Activated T-cell treated with anti-CD3 and anti-CD28 coated beads for 1 hour (primary cell): Measurements from ENCODE around the gene PRPS1L1.

Experiments used
- DNase-seq: peaks from one replicate; pipeline ENCODE4 v3.0.0-alpha.2; 2020; ENCODE audit warnings: low read depth

PRPS1L1 gene

DNA sequence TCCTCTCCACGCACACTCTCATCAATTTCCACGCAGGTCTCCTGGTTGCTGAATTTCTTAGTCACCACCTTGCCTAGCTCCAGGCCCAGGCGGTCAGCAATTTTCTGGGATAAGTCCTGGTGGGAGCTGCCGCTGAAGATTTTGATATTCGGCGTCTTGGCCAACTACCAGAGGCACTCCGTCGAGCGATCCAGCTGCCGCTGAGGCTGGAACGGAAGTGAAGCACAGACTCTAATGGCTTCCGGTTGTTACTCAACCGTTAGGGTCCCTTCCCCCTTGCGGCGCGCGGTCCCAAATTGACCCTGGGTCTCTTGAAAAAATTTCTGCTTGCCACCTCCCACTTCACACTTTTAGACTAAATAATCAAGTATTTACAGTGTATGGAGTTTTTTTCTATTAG is at the start of gene PRPS1L1:
PRPS1L1 (minus strand) TSS at position 219 of the 400 bp plus-strand sequence.
- DNase-seq, result no peak

DNA sequence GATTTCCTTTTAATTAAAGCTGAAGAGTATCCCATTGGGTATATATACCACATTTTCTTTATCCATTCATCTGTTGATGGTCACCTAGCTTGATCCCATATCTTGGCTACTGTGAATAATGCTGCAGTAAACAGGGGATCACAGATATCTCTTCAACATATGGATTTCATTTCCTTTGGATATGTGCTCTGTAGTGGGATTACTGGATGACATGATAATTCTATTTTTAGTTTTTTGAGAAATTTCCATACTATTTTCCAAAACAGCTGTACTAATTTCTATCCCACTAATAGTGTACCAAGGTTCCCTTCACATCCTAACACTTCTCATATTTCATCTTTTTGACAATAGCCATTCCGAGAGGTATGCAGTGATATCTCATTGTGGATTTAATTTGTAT is 48.8 kb upstream of the PRPS1L1 start:
- no peak for DNase-seq

DNA sequence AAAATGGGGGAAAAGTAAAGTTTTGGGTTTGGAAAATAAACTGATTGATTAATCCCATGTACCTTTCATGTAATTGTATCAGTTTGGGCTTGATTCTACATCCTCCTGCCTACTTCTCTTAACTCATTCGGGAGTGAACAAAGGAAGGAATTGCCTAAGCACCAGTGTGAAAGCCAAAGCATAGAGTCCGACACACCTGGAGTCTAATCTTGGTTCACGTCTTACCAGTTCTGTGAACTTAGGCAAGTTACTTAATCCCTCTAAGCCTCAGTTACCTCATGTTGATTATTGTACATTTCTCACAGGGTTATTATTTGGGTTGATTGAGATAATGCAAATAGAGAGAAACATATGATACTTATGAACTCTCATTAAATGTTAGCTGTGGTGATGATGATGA is 41.1 kb upstream of the PRPS1L1 start:
- DNase-seq, result no peak

DNA sequence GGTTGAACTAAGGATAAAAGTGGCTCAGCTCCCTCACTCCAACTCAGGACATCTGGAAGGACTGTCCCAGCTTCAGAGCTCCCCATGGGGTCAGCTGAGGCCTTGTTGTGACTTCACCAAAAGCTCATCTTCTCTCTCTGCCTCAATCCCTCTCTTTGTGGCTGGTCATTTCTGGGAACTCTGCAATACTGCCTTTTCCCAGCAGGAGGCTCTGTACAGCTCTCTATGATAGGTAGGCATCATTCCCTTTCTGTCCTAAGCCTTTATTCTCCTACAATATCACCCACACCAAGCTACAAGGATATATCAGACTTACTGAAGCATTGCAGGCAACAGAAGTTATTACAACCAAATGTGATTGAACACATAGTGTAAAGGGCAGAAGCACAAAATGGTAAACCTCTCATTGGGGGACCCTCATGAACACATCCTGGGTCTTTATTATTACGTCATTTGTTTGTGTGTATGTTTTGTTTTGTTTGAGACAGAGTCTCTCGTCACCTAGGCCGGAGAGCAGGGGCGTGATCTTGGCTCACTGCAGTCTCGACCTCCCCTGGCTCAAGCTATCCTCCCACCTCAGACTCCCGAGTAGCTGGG is 36.7 kb upstream of the PRPS1L1 start:
- DNase-seq, result no peak

DNA sequence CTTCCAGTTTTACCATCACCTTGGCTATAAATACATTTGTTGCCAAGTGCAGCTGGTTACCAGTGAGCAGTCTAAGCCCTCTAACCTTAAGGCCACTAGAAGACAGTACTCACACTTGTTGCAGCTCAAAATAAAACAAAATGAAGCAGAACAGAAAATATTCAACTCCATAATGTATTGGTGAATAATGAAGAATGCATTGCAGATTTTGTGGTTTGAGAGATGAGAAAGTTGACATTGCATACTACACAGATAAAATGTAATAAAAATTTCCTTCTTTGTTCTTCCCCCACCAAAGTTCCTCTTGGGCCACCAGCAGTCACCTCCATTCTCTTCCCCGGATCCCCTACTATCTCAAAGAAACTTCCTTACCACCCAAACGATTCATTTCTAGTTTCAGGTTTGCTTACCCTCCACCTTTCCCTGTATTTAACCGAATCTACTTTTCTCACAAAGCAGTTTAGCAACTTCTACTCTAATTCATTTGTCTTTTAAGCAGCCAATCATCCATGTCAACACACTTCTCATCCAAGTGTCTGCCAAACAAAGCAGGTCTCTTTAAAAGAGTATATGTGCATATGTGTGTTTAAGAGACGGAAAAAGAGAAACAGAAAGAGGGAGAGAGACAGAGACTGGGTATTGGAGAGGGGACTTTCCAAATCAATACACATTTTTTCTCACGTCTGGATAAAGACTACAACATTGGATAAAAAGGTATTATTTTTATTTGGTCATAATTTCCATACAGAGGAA is 35.7 kb upstream of the PRPS1L1 start:
- DNase-seq, result no peak

DNA sequence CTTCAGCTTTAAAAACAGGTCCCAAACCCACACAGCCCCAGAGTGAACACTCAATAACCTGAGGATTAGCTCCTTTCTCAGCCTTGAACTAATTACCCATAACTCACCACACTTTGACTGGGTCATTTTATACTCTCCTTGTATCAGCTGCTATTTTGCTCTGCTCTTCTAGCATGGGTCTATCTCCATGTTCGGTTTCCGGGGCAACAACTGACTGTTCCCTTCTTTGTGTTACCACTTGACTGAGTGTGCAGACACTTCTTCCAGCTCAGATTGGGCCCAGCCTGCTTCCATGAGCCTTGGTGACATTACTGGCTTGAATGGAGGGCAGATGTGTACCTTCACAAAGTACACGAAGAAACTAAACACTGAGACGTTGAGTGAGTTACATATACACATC is 31.5 kb upstream of the PRPS1L1 start:
- no peak for DNase-seq

DNA sequence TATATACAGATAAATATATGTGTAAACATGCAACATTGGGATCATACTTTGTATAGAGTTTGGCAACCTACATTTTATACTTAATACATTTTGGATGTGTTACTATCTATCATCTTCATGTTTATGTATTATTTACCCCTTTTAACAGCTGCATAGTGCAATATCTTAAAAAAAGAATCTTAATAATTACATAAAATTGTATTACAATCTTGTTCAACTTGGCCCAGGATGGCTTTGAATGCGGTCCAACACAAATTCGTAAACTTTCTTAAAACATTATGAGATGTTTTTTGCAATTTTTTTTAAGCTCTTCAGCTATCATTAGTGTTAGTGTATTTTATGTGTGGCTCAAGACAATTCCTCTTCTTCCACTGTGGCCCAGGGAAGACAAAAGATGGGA is 26.3 kb upstream of the PRPS1L1 start:
- DNase-seq, result no peak

DNA sequence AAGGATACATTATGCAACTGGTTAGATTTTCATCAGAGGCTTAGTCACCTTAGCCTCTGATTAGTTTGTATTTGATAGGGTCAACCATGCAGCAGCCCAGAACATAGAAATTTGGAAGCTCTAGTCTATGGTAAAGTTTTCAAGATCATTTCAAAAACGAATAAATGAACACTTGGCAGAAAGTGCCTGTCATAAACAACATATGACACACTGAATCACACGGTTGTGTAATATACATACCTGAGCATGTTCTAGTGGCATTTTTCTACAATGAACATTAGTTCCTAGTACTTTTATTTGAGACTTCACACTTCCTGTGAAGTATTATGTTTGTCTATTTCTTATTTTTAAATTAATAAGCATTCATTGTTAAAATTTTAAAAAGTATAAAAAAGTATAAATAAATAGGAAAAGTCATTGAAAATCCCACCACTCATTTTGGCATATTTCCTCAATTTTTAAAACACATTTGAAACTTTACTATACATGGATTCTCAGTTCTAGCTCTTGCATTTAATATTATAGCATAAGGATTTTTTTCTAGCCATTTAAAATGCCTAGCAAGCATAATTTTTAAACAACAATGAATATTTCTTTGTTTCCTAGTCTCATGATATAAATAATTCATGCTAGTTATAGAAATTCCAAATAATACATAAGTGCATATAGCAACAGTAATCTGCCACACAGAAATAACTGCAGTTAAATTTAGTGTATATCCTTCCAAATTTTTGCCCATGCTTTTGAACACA is 25.7 kb upstream of the PRPS1L1 start:
- DNase-seq, result no peak

DNA sequence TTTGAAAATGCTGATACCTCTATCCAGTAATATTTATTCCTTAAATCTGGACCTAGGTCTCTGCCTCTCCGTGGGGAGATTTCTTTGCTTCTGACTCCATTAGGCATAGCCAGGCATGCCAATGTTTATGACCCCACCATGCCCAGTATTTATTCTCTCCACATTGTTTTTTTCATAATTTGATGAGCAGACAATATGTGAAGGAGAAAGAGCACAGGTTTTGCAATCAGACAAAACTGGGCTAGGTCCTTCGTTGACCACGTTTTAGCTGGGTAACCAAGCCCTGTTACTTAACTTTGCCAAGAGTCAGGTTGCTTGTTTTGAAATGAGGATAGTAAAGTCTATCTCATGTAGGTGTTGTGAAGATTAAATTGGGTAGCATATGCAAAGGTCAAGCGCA is 21.6 kb upstream of the PRPS1L1 start:
- no peak for DNase-seq

DNA sequence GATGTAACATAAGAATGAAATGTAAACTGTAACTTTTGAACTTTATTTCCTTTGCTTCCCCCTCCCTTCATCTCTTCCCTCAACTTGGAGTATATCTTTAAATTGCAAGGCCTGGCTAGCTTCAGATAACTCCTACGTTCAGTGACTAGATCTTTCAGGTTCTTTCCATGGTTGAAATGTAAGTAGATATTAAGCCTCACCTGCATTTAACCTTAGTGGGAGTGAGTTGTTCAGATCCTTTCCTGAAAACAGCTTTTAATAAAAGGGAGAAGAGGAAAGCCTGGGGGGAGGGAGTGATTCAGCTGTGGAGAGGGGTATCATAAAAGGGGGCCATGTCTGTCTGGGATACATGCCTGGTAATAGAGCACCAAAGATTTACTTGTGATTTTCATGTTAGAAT is 19.0 kb upstream of the PRPS1L1 start:
- DNase-seq, result no peak

DNA sequence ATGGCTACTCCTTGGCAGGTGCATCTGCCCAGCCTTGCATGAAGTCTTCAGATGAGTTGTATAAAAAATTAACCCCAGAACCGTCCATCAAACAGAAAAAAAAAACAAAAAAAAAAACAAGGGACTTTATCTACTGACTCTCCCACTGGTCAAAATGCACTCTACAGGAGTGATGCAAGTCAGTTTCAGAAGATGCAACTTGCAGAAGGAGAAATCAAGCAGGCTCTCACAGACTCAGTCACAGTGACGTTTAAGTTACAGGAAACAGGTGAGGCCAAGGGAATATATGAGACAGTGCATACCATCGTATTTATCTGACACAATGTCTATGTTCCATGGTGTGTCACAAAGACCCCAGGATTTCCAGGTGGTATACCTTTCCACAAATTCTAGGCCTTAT is 17.5 kb upstream of the PRPS1L1 start:
- no peak for DNase-seq

DNA sequence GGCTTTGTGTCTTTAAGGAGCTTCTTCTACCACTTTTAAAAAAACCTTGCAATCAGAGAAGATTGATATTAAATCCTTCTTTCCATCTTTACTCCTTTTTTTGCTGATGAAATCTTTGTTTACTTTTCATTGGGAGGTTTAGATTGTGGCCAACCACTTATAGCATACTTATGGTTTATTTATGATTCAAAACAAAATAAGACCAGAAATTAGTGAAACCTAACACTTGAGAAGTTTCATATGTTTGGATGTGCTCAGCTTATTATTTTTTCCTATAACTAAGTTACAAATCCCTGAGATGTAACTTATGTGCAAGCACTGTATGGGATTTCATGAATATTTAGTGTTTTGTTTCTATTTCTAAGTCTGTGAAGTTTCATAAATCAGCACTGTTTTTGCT is 13.5 kb upstream of the PRPS1L1 start:
- DNase-seq, result no peak

DNA sequence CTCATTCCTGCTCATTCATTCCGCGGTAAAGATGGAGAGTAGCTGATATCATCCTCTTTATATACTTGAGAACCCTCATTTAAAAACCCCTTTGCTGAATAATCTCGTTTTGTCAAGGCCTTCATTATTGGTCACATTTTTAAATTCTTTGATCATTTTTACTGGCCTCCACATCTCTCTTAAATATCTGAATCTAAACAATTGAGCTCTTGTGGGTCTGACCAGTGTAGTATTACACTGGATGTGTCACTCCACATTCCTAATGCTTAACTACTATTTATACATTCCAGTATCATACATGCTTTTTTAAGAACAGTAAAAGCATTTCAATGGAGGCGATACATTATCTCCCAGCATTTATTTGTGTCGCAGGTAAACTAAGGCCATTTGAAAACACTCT is 12.6 kb upstream of the PRPS1L1 start:
- no peak for DNase-seq

DNA sequence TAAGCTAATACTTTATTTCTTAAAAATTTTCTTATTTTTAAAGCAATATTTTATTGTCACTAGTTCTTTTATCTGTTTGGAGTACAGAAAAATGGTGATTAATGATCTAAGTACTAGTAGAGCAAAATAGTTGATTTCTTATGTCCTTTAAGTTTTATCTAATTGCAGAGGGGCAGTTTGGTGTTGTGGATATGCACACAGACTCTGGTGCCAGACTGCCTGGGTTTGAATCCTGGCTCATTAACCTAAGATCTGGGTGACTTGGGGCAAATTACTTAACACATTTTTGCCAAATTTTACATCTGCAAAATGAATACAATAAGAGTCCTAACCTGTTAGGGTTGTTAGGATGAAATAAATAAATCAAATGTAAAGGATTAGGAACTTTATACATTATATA is 10.7 kb upstream of the PRPS1L1 start:
- DNase-seq, result no peak

DNA sequence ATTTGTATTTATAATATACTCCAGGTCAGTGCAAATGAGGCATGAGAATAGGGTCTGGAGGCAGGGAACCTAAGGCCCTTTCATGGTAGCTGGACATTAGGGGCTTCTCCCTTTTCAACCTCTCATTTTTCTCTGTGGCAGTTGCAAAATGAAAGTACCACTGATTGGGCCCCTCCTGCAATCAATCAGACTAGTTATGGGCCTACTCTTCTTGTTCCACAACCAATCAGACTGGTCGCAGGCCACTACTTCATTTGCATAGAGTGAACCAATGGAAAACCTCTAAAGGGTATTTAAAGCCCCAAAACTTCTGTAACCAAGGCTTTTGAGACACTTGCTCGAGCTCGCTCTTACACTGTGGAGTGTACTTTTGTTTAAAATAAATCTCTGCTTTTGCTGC is 10.0 kb upstream of the PRPS1L1 start:
- DNase-seq, result no peak

DNA sequence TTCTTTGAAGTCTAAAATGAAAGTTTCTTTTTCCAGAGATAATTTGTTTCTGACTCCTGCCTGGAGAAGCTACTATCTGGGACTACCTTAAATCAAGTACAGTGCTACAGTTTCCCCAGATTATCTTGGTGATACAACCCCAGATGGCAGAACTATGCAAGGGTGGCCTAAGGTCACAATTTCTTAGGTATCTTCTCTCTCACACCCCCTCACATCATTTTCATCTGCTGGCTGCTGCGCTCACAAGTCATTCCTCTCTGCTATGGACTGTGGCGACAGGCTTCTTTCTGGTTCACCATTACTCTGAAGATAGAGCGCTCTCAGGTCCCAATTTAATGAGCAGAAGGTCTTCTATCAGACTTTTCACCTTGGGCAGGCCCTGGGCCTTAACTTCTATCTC is 9.1 kb upstream of the PRPS1L1 start:
- DNase-seq, result no peak

DNA sequence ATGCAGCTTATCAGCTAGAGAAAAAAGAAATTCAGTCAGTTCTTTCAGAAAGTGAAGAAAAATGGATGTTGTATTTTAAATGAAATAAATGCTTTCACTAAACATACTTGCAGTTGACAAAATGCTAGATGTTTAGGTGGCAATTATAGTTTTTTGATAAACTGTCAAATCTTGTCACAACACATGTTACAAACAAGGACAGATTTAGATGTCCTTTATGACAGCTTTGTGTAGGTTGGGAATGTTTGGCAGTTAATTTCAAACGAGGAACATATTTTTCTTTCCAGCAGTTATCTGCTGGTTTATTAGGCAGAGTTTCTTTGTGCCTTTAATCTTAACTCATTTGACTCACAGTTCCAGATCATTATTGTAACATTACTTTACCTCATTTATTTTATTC is 3.1 kb upstream of the PRPS1L1 start:
- no peak for DNase-seq

DNA sequence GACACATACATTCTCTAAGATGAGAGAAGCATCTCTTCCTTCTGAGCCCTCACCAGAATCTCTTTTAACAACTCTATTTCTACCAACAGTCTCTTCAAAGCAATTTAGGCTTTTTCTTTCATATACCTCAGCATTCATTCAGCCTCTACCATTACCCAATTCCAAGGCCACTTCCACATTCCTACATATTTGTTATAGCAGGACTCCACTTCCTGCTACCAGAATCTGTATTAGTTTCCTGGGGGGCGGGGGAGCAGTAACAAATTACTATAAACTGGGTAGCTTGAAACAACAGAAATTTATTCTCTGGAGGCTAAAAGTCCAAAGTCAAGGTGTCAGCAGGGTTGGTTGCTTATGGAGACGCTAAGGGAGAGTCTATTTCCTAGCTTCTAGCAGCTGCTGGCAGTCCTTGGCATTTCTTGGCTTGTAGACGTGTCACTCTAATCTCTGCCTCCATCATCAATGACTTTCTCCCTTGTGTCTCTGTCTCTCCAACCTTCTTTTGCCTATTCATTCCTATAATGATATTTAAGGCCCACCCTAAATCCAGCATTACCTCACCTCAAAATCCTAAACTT is 7.4 kb downstream of the PRPS1L1 start:
- no peak for DNase-seq

DNA sequence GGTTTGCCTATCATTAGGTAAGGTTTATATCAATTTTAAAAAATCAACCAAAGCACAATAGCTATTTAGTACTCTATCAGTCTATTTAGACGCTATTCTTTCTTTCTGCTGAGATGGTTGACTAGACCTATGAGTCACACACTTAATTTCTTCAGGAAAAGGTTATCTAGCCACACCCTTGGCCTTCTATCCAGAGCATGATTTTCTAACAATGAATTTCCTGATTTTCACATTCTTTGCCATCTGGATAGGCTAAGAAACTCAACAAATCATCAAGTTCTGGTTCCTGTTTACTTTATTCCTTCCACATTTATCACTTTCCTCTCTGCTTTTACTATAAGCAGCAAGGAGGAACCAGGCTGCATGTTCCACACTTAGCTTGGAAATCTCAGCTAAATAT is 8.1 kb downstream of the PRPS1L1 start:
- no peak for DNase-seq

DNA sequence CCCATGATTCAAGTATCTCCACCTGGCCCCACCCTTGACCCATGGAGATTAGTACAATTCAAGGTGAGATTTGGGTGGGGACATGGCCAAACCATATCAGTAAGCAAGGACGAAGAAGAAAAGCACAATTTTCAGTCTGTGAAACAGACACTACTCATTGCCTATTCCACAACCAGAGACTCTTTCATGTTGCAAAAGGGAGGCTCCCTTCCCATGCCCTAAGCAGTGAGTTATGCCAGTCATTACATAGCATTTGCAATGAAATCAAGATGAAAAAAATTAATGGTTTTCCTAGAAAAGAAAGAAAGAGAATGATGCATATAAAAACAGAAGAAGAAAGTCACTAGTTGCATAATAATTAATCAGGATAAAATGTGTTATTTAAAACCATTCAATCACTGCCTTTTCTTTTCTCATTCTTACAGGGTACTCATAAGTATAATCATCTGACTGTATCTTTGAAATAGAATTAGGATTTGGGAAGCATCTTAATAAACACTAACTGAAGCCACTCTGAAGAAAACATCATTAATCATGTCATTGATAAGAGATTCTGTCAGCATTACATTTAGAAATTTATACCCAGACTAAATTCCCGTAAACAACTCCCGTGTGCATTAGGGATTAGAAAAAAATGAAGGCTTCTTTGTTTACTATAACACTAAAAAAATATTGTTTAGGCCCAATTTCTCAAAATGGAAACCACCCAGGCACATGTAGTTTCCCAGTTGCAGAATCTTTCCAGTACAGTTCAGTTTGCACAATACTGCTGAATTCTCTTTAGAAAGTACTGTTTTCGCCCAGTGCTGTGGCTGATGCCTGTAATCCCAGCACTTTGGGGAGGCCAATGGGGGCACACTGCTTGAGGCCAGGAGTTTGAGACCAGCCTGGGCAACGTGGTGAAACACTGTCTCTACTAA is 9.1 kb downstream of the PRPS1L1 start:
- DNase-seq, result no peak

DNA sequence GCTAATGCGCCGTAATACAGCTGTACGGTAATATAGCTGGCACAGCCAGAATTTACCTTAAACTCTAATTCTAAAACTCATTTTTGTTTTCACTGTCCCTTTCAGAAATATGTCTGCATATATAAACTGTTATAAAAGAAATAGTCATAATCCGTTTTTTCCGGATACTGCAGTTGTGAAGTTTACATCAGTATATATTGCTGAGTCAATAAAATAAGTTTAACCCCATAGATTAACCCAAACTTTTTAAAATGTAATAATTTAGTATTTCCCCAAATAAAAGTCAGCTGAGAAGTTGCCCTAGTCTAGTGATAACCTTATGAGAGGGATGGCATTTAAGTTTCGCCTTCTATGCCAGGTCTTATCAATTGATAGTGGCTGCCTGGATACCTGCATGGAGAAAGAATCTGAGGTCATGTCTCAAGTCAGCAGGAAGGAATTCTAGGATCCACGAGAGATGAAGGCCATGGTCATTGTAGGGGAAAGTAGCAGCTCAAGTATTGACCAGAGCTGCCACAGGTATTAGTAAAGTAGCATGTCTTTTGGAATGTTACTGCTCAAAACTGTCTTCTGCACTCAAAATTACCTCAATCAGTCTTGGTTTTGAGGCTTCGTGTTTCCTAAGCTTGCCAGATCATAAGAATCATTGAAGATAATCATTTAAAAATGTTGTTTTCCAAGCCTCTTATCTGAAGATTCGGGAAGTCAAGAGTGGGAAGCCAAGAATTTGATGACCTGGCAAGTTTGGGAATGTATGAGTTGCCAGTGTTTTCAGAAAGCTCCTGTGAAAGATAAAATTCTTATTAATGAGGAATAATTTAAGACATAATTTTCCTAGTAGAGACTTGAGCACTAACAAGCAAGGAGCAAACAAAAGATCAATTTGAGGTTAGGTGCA is 10.8 kb downstream of the PRPS1L1 start:
- DNase-seq, result no peak
